Gastroesophageal sphincter (tissue), 3 donors: Measurements from ENCODE around the gene GRM8.

Source experiments
- CTCF ChIP-seq, 4 experiments: fragments of 200-600 bp in 2 of 4; fragments of 450-650 bp in 2 of 4; sonication (generic) in 1 of 4; IDR thresholded peaks; one replicate each; pipeline ENCODE4 v1.5.1; 2017 to 2019; ENCODE audit warnings: antibody characterized with exemption in 4 of 4, mild to moderate bottlenecking in 2 of 4, moderate library complexity in 2 of 4
- POLR2AphosphoS5 ChIP-seq: sonication (generic); formaldehyde crosslinking; IDR thresholded peaks from one replicate; pipeline ENCODE4 v1.6.1; 2017; ENCODE audit warnings: antibody characterized with exemption

- TF ChIP-seq POLR2AphosphoS5 (no peak), CTCF (IDR thresholded peaks at IDR 0.05) (no peak)
These were observed 683.3 kb downstream of the GRM8 start for GRCh38 chr7:126569402-126569801.
